ENCODE data around the gene ALG2.

DNA sequence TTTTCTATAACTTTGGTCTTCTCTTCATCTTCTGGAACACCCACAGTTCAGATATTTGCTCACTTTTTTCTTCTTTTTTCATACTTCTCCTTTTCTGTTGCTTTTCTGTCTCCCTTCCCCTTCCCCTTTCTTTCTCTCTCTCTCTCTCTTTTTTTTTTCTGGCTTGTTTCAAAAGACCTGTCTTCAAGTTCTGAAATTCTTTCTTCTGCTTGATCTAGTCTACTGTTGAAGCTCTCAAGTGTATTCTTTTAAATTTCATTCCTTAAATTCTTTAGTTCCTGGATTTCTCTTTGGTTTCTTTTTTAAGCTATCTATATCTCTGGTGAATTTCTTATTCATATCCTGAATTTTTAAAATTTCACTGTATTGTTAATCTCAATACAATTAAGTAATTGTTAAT, 11.2 kb downstream of the ALG2 start:
- TF ChIP-seq, protein P1, sequence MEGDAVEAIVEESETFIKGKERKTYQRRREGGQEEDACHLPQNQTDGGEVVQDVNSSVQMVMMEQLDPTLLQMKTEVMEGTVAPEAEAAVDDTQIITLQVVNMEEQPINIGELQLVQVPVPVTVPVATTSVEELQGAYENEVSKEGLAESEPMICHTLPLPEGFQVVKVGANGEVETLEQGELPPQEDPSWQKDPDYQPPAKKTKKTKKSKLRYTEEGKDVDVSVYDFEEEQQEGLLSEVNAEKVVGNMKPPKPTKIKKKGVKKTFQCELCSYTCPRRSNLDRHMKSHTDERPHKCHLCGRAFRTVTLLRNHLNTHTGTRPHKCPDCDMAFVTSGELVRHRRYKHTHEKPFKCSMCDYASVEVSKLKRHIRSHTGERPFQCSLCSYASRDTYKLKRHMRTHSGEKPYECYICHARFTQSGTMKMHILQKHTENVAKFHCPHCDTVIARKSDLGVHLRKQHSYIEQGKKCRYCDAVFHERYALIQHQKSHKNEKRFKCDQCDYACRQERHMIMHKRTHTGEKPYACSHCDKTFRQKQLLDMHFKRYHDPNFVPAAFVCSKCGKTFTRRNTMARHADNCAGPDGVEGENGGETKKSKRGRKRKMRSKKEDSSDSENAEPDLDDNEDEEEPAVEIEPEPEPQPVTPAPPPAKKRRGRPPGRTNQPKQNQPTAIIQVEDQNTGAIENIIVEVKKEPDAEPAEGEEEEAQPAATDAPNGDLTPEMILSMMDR (conservative IDR thresholded peaks at IDR 0.05; ENCODE audit: low read length): no peak
- no peak for TF ChIP-seq EZH2phosphoT487 (IDR thresholded peaks at IDR 0.05; ENCODE audit: borderline replicate concordance, low read depth, low read length)
